Stimulated activated effector memory CD8-positive, alpha-beta T cell treated with anti-CD3 and anti-CD28 coated beads, Interleukin-12 subunit alpha, Interleukin-12 subunit beta, amount 100 ng/mL, for 72 hours (primary cell): ENCODE data around the gene NYAP1.
"Not testable (repeated sequence)": the region's sequence is repeated elsewhere in the genome, so short reads cannot be mapped to it uniquely, and the experiment has no call there.

ENCODE experiments used
- ATAC-seq: fragments of 150-1000 bp; cut with Tn5 transposase; 2 replicates; pipeline ENCODE4 v1.10.0; 2021
- DNase-seq, 2 donors: peaks; one replicate each; pipeline ENCODE4 v3.0.0; 2021 to 2022; ENCODE audit warnings: low spot score in 2 of 2
- H3K27ac Mint-ChIP-seq: one replicate; pipeline ENCODE4 v1.8.0; 2022; ENCODE audit warnings: mild to moderate bottlenecking, mixed read lengths
- H3K36me3 Mint-ChIP-seq: one replicate; pipeline ENCODE4 v1.8.0; 2022; ENCODE audit warnings: mild to moderate bottlenecking, mixed read lengths
- H3K4me1 Mint-ChIP-seq: one replicate; pipeline ENCODE4 v1.8.0; 2022; ENCODE audit warnings: mixed read lengths
- H3K4me3 Mint-ChIP-seq: one replicate; pipeline ENCODE4 v1.8.0; 2022; ENCODE audit warnings: mild to moderate bottlenecking, mixed read lengths
- H3K9me3 Mint-ChIP-seq: one replicate; pipeline ENCODE4 v1.8.0; 2022; ENCODE audit warnings: mixed read lengths

The NYAP1 gene

GRCh38 chr7:100483722-100484672 is at the start of gene NYAP1:
NYAP1 (plus strand) TSS chr7:100483927; CDS start chr7:100485312, 1,385 bp downstream.
- Mint-ChIP-seq H3K27ac (peak within 1 kb of the TSS; percentile 88), H3K9me3 (no peaks in the 10 kb centered on the region), H3K4me1 (peaks cover 11% of the 10 kb centered on the region), H3K36me3 (peaks cover 4% of the 10 kb centered on the region), H3K4me3 (peak within 1 kb of the TSS; percentile 82)
- peak; percentile 5 for ATAC-seq
- no peak for DNase-seq

GRCh38 chr7:100434297-100435144 is 49.2 kb upstream of the NYAP1 start:
- no peak for DNase-seq
- Mint-ChIP-seq H3K4me1 (peaks cover 53% of the 10 kb centered on the region), H3K27ac (peak overlapping the region; percentile 95), H3K4me3 (peak overlapping the region; percentile 95), H3K9me3 (no peaks in the 10 kb centered on the region), H3K36me3 (peaks cover 69% of the 10 kb centered on the region)
- no peak for ATAC-seq

- Mint-ChIP-seq H3K36me3 (peaks cover 57% of the 10 kb centered on the region), H3K9me3 (no peaks in the 10 kb centered on the region), H3K27ac (peak overlapping the region; percentile 97), H3K4me3 (peak overlapping the region; percentile 95), H3K4me1 (peaks cover 47% of the 10 kb centered on the region)
- ATAC-seq (peak; percentile 52), DNase-seq (peak in 1 of 2 donors; percentile 71)
Observed at GRCh38 chr7:100435401-100436304, 48.1 kb upstream of the NYAP1 start.

- peaks cover 29% of the 10 kb centered on the region for H3K4me1 Mint-ChIP-seq
- no peak for ATAC-seq
- no peak for DNase-seq
- peak overlapping the region; percentile 95 for H3K4me3 Mint-ChIP-seq
- H3K9me3 Mint-ChIP-seq, result no peaks in the 10 kb centered on the region
- peaks cover 39% of the 10 kb centered on the region for H3K36me3 Mint-ChIP-seq
- H3K27ac Mint-ChIP-seq, result no peak overlapping the region
Observed at GRCh38 chr7:100437150-100438100, 46.3 kb upstream of the NYAP1 start.

- Mint-ChIP-seq H3K27ac (no peak overlapping the region), H3K4me3 (no peak overlapping the region), H3K4me1 (peaks cover 22% of the 10 kb centered on the region), H3K36me3 (peaks cover 32% of the 10 kb centered on the region), H3K9me3 (no peaks in the 10 kb centered on the region)
- DNase-seq, result no peak
- no peak for ATAC-seq
Observed at GRCh38 chr7:100438172-100438571, 45.6 kb upstream of the NYAP1 start.

- not testable (repeated sequence) for ATAC-seq, H3K27ac Mint-ChIP-seq, H3K9me3 Mint-ChIP-seq, DNase-seq, H3K4me3 Mint-ChIP-seq
- Mint-ChIP-seq H3K4me1 (peaks cover 17% of the 10 kb centered on the region), H3K36me3 (peaks cover 26% of the 10 kb centered on the region)
Observed at GRCh38 chr7:100438731-100439130, 45.0 kb upstream of the NYAP1 start.

- H3K27ac Mint-ChIP-seq, H3K9me3 Mint-ChIP-seq, DNase-seq, H3K4me3 Mint-ChIP-seq, ATAC-seq: not testable (repeated sequence)
- H3K36me3 Mint-ChIP-seq, result peaks cover 21% of the 10 kb centered on the region
- peaks cover 15% of the 10 kb centered on the region for H3K4me1 Mint-ChIP-seq
Observed at GRCh38 chr7:100439244-100439643, 44.5 kb upstream of the NYAP1 start.

GRCh38 chr7:100441641-100442535 is 41.8 kb upstream of the NYAP1 start:
- H3K9me3 Mint-ChIP-seq, result no peaks in the 10 kb centered on the region
- ATAC-seq (no peak), DNase-seq (no peak)
- peak overlapping the region; percentile 11 for H3K27ac Mint-ChIP-seq
- H3K4me3 Mint-ChIP-seq, result no peak overlapping the region
- peaks cover 9% of the 10 kb centered on the region for H3K4me1 Mint-ChIP-seq
- no peaks in the 10 kb centered on the region for H3K36me3 Mint-ChIP-seq

GRCh38 chr7:100443096-100443840 is 40.5 kb upstream of the NYAP1 start:
- Mint-ChIP-seq H3K9me3 (no peaks in the 10 kb centered on the region), H3K27ac (no peak overlapping the region), H3K4me3 (no peak overlapping the region), H3K36me3 (no peaks in the 10 kb centered on the region), H3K4me1 (peaks cover 9% of the 10 kb centered on the region)
- no peak for DNase-seq
- ATAC-seq, result no peak

GRCh38 chr7:100444311-100445278 is 39.1 kb upstream of the NYAP1 start:
- no peak overlapping the region for H3K4me3 Mint-ChIP-seq
- no peaks in the 10 kb centered on the region for H3K9me3 Mint-ChIP-seq
- H3K27ac Mint-ChIP-seq, result peak overlapping the region; percentile 75
- no peak for DNase-seq
- no peaks in the 10 kb centered on the region for H3K36me3 Mint-ChIP-seq
- H3K4me1 Mint-ChIP-seq, result peaks cover 9% of the 10 kb centered on the region
- peak; percentile 70 for ATAC-seq

- no peak for ATAC-seq
- no peaks in the 10 kb centered on the region for H3K36me3 Mint-ChIP-seq
- peaks cover 14% of the 10 kb centered on the region for H3K4me1 Mint-ChIP-seq
- no peak for DNase-seq
- no peak overlapping the region for H3K4me3 Mint-ChIP-seq
- H3K9me3 Mint-ChIP-seq, result no peaks in the 10 kb centered on the region
- peak overlapping the region; percentile 29 for H3K27ac Mint-ChIP-seq
Observed at GRCh38 chr7:100446040-100446439, 37.7 kb upstream of the NYAP1 start.
